HCT116 (cell line): ENCODE data around the gene TMA7.

ENCODE experiments used
- EGR1 ChIP-seq: IDR thresholded peaks from 2 replicates; pipeline ENCODE4 v1.6.1; 2012; ENCODE audit warnings: low read depth
- JUND ChIP-seq: IDR thresholded peaks from 2 replicates; pipeline ENCODE4 v1.6.1; 2012
- POLR2A ChIP-seq: IDR thresholded peaks from 2 replicates; pipeline ENCODE4 v1.7.0; 2011; ENCODE audit warnings: borderline replicate concordance; ENCODE audit not compliant: insufficient read depth, insufficient read length; ENCODE audit errors: extremely low read depth
- TCF7L2 ChIP-seq: IDR thresholded peaks from 2 replicates; pipeline ENCODE4 v1.7.0; 2011; ENCODE audit warnings: borderline replicate concordance, inconsistent platforms; ENCODE audit not compliant: insufficient read depth, insufficient read length; ENCODE audit errors: extremely low read depth
- TF ChIP-seq, protein P1 (sequence below), 3 experiments: fragments of 200-600 bp in 1 of 3; sonication (generic) in 1 of 3; IDR thresholded peaks in 2 of 3; conservative IDR thresholded peaks in 1 of 3; 2 replicates each; pipeline ENCODE4 v1.5.1; 2012 to 2017; ENCODE audit warnings: low read depth in 2 of 3, low read length in 2 of 3, antibody characterized with exemption in 1 of 3, borderline replicate concordance in 1 of 3, control low read depth in 1 of 3, mild to moderate bottlenecking in 1 of 3, mixed read lengths in 1 of 3, mixed run types in 1 of 3, moderate library complexity in 1 of 3; ENCODE audit not compliant: insufficient read depth in 1 of 3
- TF ChIP-seq, protein P2 (sequence below): IDR thresholded peaks from 2 replicates; pipeline ENCODE4 v1.6.1; 2011; ENCODE audit warnings: mild to moderate bottlenecking, low read length, moderate library complexity; ENCODE audit not compliant: insufficient replicate concordance; ENCODE audit errors: extremely low read depth

DNA sequence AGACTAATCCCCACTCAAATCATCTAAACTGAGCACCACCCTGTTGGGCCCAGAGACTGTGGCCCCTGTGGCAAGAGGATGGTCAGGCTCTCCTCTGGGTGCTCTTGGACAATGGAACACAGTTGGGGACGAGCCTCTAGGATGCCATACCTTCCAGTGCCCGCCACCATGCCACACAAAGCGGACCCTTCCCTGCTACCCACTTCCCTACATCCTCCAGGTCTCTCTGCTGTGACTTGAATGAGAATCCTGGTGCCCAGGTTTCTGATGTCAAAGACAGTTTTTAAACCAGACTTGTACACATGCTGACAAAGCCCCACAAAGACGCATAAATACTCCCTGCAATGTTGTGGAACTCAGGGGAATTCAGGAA is 4.8 kb upstream of the TMA7 start:
- TF ChIP-seq TCF7L2, result no peak
- TF ChIP-seq POLR2A, result no peak
- TF ChIP-seq, protein P1, sequence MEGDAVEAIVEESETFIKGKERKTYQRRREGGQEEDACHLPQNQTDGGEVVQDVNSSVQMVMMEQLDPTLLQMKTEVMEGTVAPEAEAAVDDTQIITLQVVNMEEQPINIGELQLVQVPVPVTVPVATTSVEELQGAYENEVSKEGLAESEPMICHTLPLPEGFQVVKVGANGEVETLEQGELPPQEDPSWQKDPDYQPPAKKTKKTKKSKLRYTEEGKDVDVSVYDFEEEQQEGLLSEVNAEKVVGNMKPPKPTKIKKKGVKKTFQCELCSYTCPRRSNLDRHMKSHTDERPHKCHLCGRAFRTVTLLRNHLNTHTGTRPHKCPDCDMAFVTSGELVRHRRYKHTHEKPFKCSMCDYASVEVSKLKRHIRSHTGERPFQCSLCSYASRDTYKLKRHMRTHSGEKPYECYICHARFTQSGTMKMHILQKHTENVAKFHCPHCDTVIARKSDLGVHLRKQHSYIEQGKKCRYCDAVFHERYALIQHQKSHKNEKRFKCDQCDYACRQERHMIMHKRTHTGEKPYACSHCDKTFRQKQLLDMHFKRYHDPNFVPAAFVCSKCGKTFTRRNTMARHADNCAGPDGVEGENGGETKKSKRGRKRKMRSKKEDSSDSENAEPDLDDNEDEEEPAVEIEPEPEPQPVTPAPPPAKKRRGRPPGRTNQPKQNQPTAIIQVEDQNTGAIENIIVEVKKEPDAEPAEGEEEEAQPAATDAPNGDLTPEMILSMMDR (IDR thresholded peaks at IDR 0.05 in 2 of 3, conservative IDR thresholded peaks at IDR 0.05 in 1 of 3; ENCODE audit: borderline replicate concordance in 1 of 3, insufficient read depth in 1 of 3, low read depth in 2 of 3, low read length in 2 of 3), result no peak
- no peak for TF ChIP-seq EGR1
- TF ChIP-seq, protein P2, sequence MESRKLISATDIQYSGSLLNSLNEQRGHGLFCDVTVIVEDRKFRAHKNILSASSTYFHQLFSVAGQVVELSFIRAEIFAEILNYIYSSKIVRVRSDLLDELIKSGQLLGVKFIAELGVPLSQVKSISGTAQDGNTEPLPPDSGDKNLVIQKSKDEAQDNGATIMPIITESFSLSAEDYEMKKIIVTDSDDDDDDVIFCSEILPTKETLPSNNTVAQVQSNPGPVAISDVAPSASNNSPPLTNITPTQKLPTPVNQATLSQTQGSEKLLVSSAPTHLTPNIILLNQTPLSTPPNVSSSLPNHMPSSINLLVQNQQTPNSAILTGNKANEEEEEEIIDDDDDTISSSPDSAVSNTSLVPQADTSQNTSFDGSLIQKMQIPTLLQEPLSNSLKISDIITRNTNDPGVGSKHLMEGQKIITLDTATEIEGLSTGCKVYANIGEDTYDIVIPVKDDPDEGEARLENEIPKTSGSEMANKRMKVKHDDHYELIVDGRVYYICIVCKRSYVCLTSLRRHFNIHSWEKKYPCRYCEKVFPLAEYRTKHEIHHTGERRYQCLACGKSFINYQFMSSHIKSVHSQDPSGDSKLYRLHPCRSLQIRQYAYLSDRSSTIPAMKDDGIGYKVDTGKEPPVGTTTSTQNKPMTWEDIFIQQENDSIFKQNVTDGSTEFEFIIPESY, result no peak
- TF ChIP-seq JUND, result no peak
